Mesodermal cell (in vitro differentiated cells): ENCODE measurements around the gene KNSTRN.

Experiments
- H3K27ac ChIP-seq: 2 replicates; pipeline ENCODE4 v1.7.0; 2013; ENCODE audit warnings: mild to moderate bottlenecking, low read depth, low read length, moderate library complexity; ENCODE audit not compliant: severe bottlenecking
- H3K36me3 ChIP-seq: 2 replicates; pipeline ENCODE4 v1.7.1; 2013; ENCODE audit warnings: mild to moderate bottlenecking, low read length, moderate library complexity; ENCODE audit not compliant: control insufficient read depth, insufficient read depth
- H3K4me1 ChIP-seq: one replicate; pipeline ENCODE4 v1.7.1; 2013; ENCODE audit warnings: mild to moderate bottlenecking, low read length; ENCODE audit not compliant: insufficient read depth, control insufficient read depth, poor library complexity, severe bottlenecking
- H3K4me3 ChIP-seq: 2 replicates; pipeline ENCODE4 v1.7.0; 2013; ENCODE audit warnings: low read length, control low read depth, mild to moderate bottlenecking; ENCODE audit not compliant: insufficient read depth, poor library complexity, severe bottlenecking; ENCODE audit errors: extremely low read depth
- H3K9me3 ChIP-seq: 2 replicates; pipeline ENCODE4 v1.7.1; 2013; ENCODE audit warnings: mild to moderate bottlenecking, low read length, moderate library complexity; ENCODE audit not compliant: control insufficient read depth
- WGBS, 2 experiments: methylation state at CpG; one replicate each; pipeline ENCODE4 v1.1.5; 2013; ENCODE audit warnings: missing lambda C conversion rate in 2 of 2; ENCODE audit not compliant: insufficient coverage in 2 of 2; 5-methylcytosine and 5-hydroxymethylcytosine counted together

KNSTRN gene

DNA sequence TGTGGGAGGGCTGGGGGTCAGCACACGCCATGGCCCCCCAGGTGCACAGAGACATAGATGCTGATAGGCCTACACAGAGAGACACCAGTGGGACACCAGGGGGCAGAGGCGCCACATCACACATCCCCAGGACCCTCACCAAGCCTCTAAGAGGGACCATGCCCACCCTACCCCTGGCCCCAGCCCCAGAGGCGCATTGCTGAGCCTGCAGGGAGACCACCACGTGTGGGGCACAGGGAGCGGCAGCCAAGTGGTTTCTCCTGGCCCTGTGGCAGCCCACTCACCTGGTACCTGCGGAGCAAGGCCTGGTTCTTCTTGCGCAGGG lies 42.9 kb upstream of the KNSTRN start:
- Histone ChIP-seq H3K4me3 (no peak overlapping the region), H3K9me3 (no peaks in the 10 kb centered on the region), H3K27ac (peak overlapping the region; percentile 71)

DNA sequence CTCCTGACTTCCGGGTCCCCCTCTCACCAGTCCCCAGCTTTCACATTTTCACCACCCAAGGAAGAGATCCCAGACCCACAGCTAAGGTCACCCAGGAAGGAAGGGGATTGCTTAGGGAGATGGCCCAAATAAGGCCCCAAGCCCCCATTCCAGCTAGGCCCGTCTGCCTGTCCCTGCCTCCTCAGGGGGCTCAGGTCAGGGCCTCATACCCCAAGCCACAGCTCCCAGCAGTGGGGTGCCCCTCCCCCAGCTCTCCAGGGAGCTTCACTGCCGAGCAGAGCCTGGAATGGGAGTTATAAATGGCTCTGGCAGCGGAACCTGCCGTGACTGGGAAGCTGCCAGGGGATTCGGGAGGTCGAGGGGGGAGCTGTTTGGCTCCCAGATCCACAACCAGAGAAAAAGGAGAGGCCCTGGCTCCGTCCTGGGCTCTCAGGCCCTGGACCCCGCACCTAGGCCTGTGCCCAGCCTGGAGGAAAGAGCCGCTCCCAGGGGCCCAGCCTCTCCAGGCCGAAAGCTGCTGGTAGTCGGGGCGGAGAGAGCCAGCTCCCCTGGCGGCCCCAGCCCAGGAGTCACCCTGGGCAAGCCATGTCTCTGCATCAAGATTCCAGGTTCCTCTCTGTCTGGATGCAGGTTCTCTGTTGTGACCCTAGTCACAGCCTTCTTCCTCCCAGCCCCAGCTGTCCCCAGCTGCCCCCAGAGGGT lies 42.3 kb upstream of the KNSTRN start:
- H3K4me1 ChIP-seq, result peaks cover 52% of the 10 kb centered on the region
- no peak overlapping the region for H3K4me3 ChIP-seq
- 71 to 78% methylated on average over 13 of the region's 14 CpGs for WGBS, 2 experiments
- no peaks in the 10 kb centered on the region for H3K36me3 ChIP-seq
- no peaks in the 10 kb centered on the region for H3K9me3 ChIP-seq
- peak overlapping the region; percentile 57 for H3K27ac ChIP-seq

More for the DNA sequence above, 42.9 kb upstream of the KNSTRN start:
- peaks cover 58% of the 10 kb centered on the region for H3K4me1 ChIP-seq
- 89 to 91% methylated on average over 5 to 7 of the region's 7 CpGs for WGBS, 2 experiments
- H3K36me3 ChIP-seq, result no peaks in the 10 kb centered on the region

DNA sequence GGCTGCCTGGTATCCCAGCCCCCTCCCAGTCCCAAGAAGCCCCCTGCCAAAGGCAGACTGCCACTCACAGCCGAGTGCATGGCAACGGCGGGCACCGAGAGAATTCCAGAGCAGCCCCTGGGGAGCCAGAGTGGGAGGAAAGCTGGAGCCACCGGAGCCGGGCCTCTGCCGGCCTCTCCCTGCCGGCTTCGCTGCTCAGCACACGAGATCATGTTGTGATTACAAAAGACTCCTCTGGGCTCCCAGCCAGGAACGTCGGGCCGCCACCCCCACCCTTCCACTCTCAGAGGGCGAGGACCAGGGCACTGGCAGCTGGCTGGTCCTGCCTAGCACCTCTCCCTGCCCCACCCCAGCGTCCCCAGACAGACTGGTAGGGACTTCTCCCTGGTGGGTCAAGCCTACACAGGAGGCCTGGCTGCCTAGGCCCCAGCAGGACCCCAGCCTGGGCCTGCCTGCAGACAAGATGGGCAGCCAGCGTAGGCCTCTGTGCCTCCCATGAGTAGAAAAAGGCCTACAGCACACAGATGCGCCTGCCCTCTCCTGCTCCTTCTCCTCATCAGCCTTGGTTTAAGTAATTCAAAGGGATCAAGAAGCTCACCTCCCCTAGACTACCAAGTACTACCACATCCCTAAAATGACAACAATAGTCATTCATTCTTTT lies 41.7 kb upstream of the KNSTRN start, which contains the start of gene CCDC9B:
TSS of gene CCDC9B (minus strand) at position 200 of the 661 bp plus-strand sequence. CDS start at position 80, 120 bp downstream.
- H3K27ac ChIP-seq, result peak within 1 kb of the TSS; percentile 57
- H3K4me3 ChIP-seq, result no peak within 1 kb of the TSS

DNA sequence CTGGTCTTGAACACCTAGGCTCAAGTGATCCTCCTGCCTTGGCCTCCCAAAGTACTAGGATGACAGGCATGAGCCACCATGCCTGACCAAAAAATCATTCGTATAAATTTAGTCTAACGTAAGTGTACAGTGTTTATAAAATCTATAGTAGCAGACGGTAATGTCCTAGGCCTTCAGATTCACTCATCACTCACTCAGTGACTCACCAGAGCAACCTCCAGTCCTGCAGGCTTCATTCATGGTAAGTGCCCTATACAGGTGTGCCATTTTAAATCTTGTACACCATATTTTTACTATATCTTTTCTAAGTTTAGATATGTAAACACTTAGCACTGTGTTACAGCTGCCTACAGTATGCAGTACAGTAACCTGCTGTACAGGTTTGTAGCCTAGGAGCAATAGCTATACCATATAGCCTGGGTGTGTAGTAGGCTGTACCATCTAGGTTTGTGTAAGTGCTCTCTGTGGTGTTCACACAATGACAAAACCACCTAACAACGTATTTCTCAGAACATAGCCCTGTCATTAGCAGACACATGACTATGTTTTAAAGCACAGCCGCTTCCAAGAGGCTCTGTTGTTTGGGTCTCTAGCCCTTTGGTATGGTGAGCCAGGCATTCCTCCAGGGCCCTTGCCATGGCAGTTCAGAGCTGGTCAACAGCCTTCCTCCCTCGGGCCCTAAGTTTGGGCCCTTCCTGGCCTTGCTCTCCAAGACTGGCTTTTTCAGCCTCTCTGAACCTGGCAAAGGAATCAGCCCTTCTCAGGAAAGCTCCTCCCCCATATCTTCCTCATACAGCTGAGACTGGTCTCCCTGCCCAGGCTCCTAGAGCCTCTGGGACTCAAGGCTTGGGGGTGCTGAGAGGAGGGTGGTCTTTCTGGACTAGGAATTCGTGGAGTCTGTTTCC lies 39.9 kb upstream of the KNSTRN start:
- 76 to 89% methylated on average over 2 to 3 of the region's 7 CpGs for WGBS, 2 experiments
- H3K27ac ChIP-seq, result peak overlapping the region; percentile 69
- H3K9me3 ChIP-seq, result no peaks in the 10 kb centered on the region
- H3K4me3 ChIP-seq, result no peak overlapping the region
- H3K4me1 ChIP-seq, result peaks cover 48% of the 10 kb centered on the region
- no peaks in the 10 kb centered on the region for H3K36me3 ChIP-seq

More for the DNA sequence above, 41.7 kb upstream of the KNSTRN start, which contains the start of gene CCDC9B:
- no peaks in the 10 kb centered on the region for H3K36me3 ChIP-seq
- peaks cover 51% of the 10 kb centered on the region for H3K4me1 ChIP-seq
- no peaks in the 10 kb centered on the region for H3K9me3 ChIP-seq
- WGBS, 2 experiments, result 64 to 66% methylated on average over 12 to 16 of the region's 17 CpGs

DNA sequence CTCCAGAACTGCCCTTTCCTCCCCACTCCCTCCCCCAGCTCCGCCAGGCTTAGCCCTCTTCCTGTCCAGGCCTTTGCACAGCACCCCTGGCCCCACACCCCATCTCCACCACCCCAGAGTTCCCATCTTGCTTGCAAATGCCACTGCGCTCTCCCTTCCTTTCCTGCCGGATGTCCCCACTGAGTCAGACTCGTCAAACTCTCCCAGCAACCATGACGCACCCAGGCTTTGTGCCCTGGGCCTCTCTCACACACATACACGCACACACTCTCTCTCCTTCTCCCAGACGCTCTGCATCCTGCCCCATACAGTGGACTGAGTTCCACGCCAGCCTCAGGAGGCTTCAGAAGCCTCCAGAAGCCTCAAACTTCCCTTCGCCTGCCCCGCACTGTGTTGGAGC lies 39.0 kb upstream of the KNSTRN start:
- Histone ChIP-seq H3K9me3 (no peaks in the 10 kb centered on the region), H3K27ac (peak overlapping the region; percentile 69), H3K36me3 (no peaks in the 10 kb centered on the region), H3K4me1 (peaks cover 44% of the 10 kb centered on the region), H3K4me3 (no peak overlapping the region)
- 76 to 84% methylated on average over 9 to 10 of the region's 10 CpGs for WGBS, 2 experiments

DNA sequence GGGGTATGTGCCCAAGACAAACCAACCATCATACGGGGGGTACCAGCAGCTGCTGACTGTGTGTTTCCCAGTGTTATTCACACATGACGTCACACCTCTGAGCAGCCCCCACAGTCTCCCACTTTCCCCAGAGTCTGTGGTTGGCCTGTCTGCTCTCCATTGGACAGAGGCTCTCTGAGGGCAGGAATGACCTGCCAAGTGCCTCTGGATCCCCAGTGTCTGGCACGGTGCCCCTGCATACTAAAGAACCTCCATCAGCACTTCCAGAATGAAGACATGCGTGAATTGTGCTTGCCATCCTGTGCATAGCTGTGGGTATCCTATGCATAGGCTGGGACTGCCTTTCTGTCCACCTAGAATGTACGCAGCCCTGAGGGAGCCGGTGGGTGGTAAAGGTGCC lies 38.3 kb upstream of the KNSTRN start:
- Histone ChIP-seq H3K9me3 (no peaks in the 10 kb centered on the region), H3K36me3 (no peaks in the 10 kb centered on the region), H3K27ac (peak overlapping the region; percentile 69), H3K4me1 (peaks cover 37% of the 10 kb centered on the region), H3K4me3 (no peak overlapping the region)
- WGBS, 2 experiments, result 66 to 88% methylated on average over 4 to 6 of the region's 6 CpGs

DNA sequence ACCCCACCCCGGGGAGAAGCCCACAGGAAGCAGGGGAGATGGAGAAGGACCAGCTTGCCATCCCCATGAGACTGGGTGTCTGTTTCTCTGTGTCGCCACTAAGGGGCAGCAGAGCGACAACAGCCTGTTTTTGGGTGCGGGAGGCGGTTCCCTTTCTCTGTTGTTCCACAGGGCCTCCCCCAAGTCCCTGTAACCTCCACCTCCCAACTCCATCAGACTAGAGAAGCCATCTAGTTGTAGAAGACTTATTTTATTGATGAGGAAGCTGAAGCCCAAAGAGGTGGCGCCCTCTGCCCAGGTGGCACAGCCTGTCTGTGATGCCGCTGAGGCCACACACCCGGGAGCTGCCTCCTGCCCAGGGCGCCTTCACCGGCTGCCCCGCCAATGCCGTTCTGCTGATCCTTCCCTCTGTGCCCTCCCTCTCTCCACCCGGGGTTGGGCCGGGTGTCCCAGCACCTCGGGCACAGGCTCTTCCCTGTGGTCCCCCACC lies 37.8 kb upstream of the KNSTRN start:
- H3K27ac ChIP-seq, result no peak overlapping the region
- WGBS, 2 experiments, result 66 to 78% methylated on average over 10 to 11 of the region's 15 CpGs
- H3K4me3 ChIP-seq, result no peak overlapping the region
- H3K4me1 ChIP-seq, result peaks cover 33% of the 10 kb centered on the region
- H3K36me3 ChIP-seq, result no peaks in the 10 kb centered on the region
- H3K9me3 ChIP-seq, result no peaks in the 10 kb centered on the region

DNA sequence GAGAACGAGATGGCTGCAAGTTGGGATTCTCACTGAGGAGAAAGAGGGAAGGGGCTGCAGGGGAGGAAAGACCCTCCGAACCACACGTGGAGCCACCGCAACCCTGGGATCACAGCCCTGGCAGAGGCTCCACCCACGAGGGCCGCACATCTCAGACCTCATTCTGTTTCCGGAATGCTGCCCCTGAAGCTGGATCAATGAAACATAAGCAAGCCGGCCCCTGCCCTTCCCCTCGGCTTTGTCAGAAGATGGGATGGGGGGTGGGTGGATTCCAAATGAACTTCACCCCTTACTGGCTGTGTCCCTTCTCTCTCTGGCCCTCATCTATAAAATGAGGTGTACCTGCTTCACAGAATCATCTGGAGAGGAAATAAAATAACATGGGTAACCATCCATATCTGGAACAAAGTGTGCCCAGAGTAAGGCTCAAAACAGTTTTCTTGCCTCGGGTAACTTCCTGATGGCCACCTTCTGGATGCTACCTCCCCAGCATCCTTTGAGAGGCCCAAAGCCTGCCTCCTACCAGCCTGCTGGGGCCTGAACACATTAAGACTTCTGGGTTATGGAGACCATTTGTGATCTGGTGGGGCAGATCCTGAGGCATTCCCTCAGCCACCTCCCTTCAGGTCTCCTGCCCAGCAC lies 37.2 kb upstream of the KNSTRN start:
- WGBS, 2 experiments, result 87 to 90% methylated on average over 8 to 9 of the region's 10 CpGs
- Histone ChIP-seq H3K36me3 (no peaks in the 10 kb centered on the region), H3K27ac (no peak overlapping the region), H3K4me1 (peaks cover 26% of the 10 kb centered on the region), H3K9me3 (no peaks in the 10 kb centered on the region), H3K4me3 (no peak overlapping the region)

DNA sequence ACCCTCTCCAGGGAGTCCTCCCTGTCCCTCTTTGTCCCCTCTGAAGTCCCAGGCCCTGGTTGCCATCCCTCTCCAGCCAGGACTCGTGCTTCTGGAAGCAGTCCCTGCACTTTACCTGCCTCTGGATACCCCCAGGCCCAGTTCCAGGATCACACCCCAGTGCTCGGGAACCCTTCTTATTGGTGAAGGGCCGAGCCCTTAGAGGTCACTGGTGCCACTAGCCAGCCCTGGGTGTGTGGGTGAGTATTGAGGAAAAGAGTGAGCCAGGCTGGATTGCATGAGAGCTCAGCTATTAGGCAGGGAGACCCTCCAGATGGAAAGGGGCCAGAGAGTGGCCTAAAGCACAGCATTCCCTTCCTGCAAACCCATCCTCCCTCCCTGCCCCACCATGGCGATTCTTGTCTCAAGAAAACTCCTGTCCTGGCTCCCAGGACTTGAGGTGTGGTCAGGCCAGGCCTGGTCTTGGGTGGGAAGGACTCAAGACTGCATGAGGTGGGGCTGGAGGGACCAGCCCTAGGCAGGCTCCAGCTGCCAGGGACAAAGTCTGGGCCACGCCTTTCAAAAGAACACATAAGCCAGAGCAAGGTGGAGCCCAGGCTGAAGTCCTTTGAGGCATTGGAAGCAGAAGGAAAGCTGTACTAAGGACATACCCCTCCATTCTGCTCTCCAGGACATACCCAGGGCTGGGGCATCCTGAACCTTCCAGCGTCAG lies 36.5 kb upstream of the KNSTRN start:
- WGBS, 2 experiments, result 84 to 94% methylated on average over 4 of the region's 6 CpGs
- Histone ChIP-seq H3K4me1 (peaks cover 19% of the 10 kb centered on the region), H3K27ac (no peak overlapping the region), H3K9me3 (no peaks in the 10 kb centered on the region), H3K4me3 (no peak overlapping the region), H3K36me3 (no peaks in the 10 kb centered on the region)
